GM18861 (cell line): ENCODE results near the gene C1QTNF6.

Experiments
- ATAC-seq: cut with Tn5 transposase; IDR thresholded peaks from one replicate; pipeline ENCODE4 v1.9.1; 2021; ENCODE audit not compliant: unreplicated experiment

The C1QTNF6 gene

DNA sequence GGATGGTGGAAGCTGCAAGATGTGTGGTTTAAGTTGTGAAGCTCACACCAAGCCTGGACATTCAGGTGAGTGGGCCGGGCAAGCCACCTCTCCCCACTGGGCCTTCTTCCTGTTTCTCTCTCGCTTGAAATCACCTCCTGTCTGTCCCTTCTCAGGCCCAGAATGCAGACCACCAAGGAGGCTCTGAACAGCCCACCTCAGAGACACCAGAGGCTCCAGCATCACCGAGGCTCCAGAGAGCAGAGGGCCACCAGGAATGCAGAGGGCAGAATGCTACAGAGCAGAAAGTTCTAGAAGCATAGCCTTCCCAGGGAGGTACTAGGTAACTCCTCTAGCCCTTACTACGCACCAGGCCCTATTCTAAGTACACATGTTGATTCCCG, 23.6 kb downstream of the C1QTNF6 start:
- no peak for ATAC-seq

DNA sequence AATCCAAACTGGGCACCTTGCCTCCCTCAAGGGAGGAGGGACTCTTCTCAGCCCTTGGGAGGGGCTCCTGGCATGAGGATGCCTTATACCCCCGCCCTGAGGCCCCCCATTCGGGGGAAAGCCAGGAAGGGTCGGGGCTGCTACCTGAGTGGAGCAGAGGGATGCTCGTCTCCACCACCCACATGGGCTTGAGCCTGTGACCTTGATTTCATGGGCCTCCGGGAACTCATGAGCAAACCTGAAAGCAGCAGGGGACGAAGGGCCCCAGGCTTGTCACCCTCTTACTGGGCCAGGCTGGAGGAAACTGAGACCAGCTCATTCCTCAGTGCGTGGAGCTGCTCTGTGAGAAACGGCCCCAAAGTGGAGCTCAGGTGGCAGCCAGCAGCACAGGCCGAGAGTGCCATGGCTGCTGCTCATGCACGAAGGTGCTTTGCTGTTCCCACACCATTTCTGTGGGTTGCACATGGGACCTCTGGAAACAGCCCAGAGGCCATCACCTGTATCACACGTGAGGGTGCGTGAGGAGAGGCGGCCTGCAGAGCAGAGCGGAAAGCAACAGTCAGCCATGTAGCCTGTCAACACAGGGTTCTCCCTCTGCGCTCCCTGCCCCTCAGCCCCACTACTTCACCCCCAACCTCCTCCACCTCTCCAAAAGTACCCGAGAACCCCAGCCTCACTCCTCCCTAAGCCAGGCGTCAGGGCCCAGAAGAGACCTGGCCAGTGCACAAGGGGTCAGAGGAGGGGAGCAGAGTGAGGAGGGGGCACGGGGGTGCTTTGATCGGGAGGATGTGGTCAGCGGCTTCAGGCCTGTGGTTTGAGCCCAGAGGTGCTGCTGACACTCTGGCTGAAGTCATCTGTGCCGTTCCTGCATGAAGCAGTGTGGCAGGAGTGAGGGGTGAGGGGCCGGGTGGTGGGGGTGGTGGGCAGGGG, 24.2 kb downstream of the C1QTNF6 start:
- ATAC-seq, result no peak

DNA sequence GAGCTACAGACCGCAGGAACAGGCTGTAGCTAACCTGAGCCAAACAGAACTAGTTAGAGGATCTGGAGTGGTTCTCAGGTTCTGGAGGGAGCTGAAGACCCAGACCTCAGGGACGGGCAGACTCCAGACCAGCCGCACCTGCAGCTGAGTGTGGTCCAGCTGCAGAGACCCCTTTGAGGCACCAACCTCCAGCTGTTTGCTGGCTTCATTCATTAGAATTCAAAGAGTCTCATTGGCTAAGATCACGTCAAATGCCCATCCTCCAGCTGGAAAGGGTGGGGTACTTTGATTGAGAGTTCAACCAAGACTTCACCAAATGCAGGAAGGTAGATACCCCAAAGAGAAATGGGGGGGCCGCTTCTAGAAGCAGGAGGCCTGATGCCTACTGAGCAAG, 25.0 kb downstream of the C1QTNF6 start:
- ATAC-seq, result no peak

DNA sequence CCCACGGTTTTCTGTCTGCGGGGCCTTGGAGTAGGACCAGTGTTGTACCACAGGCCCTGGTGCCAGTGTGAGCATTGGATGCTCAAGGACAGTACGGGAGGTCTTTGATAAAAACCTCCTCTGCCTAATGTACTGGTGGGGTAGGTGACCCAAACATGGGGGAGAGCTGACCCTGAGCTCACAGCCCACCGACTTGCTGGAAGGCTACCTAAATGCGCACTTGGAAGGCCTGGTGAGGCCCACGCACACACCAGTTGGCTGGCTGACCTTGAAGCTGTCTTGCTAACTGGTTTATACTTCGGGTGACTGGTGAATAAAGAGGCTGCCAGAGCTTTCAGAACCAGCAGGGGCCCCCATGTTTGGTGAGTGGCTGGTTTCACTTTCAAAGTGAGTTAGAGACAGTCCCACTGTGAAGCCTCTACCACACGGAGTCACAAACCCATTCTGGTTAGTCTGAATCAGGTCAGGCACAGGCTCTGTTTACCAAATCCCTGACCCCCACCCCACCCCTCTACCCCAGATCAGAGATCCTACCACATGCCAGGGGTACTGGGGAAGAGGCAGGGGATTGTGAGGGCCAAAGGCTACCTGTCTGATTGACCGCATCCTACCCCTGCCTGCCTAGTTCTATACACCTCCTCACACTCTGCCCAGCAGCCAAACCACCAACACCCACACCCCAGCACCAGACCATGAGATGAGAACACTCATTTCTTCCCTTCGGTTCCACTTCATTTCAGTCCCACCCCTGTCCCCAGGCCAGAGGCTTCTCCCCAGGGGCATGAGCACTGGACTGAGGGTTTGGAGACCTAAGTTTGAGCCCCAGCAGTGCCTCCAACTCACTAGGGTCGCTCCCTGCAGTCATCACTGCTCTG, 25.6 kb downstream of the C1QTNF6 start:
- ATAC-seq, result peak; percentile 31

DNA sequence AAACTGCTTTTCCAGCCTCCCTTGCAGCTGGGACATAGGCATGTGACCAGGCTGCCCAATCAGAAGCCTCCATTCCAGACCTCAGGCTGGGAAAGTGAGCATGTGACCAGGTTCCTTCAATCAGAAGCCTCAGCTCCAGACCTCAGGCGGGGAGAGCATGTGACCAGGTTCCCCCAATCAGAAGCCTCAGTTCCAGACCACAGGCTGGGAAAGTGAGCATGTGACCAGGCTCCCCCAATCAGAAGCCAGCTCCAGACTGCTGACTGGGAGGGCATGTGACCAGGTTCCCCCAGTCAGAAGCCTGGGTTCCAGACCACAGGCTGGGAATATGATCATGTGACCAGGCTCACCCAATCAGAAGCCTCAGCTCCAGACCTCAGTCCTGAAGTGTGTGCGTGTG, 26.6 kb downstream of the C1QTNF6 start:
- no peak for ATAC-seq

DNA sequence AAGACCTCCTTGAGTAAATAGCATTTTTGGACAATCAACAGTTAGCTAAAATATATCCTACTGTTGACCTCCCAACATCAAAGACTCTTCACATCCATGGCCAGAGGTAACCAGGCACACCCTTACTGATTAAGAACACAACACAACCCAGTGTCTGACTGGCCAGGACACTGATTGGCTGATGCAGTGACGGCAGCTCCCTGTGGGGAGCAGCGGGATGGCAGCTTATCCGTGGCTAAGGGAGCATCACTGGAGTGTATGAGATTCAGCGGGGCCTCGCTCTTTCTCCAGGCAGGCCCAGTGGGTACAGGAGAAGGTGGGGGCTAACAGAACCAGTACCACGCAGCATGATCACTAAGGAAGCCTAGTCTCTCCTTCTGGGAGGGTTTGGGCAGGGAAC, 28.0 kb downstream of the C1QTNF6 start:
- no peak for ATAC-seq

DNA sequence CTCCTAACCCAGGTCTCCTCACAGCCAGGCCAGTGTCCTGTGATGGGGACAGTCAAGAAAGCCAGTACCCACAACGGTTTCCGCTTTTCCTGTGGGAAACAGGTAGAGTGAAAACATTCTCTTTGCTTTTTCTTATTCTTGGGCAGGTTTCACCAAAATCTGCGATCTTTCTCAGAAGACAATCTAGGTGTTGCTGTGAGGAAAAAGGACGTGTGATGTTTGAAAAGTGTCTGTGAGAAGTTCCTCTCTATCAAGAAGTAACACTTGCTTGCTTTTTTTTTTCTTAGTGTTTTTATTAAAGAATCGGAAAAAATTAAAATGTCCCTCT, 29.1 kb downstream of the C1QTNF6 start:
- ATAC-seq, result no peak

DNA sequence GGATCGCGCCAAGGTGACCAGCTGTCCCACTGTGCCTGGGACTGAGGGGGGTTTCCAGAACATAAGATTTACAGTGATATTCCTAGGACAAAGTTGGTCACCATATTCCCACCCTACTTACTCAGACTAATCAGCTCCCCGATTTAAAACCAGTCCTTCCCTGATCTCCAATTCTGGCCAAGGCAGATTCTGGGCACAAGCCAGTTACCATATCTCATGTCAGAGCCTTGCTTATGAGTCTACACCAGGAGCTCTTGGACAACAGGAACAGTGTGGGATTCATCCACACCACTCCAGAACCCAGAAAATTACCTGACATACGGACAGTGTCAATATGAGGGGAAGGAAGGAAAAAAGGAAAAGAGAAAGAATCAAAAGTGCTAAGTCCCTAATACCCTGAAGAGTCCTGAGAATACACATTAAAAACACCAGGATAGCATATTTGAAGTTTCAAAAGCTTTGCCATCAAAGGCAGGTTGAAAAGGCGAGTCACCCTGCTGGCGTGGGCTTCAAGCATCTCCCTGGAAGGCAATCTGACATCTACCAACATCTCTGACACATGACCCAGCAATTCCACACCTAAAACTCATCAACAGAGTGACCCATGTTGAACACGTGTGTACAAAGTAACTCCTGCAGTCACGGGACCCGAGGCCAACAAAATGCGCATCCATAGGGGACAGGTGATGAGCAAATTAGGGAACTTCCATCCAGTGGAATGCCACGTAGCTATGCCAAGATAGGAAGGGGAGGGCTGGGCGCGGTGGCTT, 30.3 kb downstream of the C1QTNF6 start:
- ATAC-seq, result no peak

DNA sequence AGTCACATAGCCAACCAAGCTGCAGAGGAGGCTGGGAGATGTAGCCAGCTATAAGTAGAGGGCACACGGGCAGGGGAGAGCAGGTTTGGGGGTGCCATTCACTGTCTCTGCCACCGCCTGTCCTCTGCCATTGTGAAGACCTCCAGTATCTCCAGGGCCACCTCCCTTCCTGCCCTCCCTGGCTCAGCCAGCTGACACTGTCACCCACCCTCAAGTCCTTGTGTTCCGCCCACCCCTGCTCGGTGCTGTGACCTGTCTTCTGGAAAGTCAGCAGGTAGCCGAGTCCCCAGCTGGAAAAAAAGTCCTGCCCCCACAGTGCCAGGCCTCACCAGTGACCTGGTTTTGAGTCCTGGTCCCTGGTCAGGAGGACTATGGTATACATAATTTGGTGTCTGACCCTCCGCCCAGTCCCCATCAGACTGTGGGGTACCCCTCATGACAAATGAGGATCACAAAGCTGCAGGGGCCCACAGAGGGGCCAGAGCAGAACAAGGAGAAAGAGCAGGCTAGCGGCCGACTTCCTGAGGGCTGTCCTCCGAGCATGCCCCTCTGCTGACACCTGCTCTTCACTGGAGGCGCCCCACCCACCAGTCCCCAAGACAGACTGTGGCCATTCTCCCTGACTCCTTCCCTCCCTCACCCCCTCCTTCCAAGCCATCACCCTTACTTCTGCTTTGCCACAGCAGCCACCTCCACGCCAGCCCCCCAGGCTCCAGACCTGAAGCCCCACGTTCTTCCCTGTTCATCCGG, 31.2 kb downstream of the C1QTNF6 start:
- no peak for ATAC-seq

DNA sequence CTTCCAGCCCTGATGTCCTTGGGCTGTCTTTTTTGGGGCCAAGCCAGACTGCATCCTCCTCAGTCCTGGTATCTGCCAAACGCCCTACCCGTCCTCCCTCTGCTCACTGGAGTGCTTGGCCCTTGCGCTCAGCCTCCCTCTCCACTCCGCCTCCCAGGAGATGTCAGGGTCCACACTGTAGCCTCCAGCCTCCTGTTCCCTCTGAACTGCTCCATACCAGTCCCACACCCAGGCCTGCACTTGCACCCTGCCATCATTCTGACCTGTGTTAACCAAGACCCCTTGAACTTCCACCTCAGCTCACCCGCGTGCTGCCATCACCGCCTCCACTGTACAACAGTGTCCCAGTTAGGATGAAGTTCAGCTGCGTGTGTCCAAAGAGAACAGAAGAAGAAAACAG, 32.1 kb downstream of the C1QTNF6 start:
- no peak for ATAC-seq

DNA sequence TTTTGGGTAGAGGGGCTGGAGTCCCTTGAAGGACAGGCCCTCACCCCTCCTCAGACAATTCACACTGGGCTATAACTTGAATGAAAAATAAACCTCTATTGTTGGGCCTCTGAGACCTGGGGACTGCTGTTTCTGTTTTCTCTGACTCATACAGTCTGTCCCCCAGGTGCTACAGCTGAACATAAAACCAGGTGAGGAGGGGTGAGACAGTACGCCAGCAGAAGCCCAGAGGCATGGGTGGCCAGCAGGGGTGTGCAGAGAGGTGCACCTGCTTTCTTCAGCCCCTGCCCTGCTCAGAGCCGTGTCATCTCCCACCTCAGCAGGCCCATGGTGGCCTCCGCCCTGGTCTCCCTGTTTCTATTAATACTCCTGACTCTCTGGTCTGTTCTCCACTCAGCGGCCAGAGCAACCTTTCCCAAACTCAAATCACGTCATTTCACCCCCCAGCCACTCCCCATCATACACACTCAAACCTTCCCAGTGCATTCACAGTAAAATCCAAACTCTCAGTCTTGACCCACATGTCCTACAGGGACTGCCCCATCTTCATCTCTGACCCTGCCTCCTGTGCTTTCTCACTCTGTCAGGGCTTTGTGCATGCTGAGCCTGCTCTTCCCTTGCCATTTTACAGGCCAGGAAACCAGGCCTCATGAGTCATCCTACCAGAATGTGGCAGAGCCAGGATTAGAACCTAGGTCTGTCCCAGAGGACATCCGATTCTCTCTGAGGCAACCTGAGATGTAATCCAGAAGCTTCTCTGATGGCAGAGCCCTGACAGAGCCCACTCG, 32.9 kb downstream of the C1QTNF6 start:
- no peak for ATAC-seq

DNA sequence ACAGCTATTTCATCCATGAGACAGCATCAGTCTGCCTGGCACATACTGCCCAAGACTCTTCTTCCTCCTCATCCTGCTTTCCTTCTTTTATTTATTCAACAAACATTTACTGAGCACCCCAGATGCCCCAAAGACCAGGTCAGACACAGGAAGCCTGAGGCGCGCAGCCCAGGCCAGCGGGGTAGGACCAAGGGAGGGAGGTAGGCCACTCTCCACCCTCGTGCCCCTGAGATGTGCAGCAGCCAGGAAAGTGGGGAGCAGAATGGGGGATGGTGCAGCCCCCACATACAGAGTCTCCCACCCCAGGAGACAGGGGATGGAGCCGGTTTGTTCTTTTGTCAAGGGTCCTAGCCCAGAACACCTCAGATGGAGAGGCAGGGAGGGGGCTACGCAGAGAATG, 34.1 kb downstream of the C1QTNF6 start:
- no peak for ATAC-seq

DNA sequence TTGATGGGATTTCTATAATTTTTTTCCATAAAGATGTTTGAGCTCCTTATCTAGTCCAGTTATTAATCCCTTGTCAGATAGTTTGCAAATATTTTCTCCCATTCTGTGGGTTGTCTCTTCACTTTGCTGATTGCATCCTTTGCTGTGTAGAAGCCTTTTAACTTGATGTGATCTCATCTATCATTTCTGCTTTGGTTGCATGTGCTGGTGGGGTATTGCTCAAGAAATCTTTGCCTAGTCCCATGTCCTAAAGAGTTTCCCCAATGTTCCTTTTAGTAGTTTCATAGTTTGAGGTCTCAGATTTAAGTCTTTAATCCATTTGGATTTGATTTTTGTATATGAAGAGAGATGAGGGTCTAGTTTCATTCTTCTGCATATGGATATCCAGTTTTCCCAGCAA, 36.6 kb downstream of the C1QTNF6 start:
- no peak for ATAC-seq

DNA sequence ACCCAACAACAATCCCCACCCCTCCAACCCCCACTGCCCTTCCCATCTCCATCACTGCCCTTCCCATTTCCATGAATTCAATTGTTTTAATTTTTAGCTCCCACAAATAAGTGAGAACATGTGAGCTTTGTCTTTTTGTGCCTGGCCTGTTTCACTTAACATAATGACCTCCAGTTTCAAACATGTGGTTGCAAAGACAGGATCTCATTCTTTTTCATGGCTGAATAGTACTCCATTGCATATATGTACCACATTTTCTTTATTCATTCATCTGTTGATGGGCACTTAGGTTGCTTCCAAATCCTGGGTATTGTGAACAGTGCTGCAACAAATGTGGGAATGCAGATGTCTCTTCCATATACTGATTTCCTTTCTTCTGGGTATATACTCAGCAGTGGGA, 37.3 kb downstream of the C1QTNF6 start:
- ATAC-seq, result no peak

DNA sequence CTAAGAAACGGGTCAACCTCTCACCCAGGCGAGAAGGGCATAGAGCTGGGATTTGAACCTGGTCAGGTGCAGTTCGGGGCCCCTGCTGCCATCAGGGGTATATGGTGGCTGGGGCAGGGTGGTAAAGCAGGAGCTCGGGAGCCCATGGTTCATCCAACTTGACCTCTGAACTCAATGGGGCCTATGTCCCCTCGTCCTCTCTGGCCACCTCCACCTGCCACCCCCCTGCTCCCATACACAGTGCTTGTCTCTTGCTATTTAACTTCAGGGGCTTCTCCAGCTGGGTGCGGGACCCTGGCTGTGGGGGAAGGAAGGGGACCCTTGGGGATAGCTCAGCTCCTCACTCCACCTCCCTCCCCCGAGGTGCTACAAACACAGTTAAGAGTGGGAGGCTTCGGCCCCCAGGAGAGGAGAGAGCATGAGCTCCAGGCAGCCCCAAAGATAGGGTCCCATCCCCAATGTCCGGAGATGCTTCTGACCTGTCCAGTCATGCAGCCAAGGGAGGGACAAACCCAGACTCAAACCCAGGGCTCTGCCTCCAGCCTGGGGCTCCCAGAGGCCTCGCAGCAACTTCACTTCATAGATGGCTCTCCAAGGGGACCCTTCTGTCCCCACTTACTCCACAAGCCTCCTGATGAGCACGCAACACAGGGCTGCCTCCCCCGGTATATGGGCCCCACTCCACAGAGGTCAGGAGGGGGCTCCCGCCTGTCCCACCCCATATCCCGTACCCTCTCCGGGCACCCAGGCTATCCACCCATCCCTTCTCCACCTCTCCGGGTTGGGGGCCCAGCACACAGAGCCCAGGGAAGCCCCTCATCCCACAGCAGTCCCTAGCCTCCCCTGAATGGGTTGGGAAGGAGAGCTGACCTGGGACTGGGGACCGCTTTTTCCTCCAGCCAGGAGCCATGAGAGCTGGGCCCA, 39.0 kb downstream of the C1QTNF6 start:
- ATAC-seq, result no peak

DNA sequence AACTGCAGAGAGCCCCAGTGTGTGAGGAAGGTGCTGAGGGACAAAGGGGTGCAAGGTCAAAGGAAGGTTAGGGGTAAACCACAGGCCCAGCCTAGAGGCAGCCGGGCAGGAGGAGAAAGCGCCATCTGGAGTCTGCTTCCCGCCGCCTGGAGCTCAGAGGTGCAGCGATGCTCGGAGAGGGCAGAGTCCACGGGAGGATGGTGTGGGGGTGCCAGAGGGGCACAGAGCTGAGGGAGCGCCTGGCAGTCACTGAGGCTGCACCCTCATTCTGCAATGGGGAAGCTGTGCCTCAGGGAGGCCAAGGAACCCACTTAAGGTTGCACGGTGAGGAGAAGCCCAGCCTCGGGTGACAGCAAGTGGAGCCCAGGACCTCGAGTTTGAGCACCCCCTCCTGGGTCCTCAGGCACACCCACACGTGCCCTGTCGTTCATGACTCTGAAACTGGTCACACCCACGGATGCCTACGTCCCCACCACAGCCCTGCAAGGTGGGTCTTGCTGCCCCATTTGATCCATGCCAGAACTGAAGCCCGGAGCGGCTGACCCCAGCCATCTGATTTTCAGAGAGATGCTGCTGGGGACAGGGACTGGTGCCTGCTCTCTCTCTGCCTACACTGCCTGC, 39.9 kb downstream of the C1QTNF6 start:
- ATAC-seq, result no peak

DNA sequence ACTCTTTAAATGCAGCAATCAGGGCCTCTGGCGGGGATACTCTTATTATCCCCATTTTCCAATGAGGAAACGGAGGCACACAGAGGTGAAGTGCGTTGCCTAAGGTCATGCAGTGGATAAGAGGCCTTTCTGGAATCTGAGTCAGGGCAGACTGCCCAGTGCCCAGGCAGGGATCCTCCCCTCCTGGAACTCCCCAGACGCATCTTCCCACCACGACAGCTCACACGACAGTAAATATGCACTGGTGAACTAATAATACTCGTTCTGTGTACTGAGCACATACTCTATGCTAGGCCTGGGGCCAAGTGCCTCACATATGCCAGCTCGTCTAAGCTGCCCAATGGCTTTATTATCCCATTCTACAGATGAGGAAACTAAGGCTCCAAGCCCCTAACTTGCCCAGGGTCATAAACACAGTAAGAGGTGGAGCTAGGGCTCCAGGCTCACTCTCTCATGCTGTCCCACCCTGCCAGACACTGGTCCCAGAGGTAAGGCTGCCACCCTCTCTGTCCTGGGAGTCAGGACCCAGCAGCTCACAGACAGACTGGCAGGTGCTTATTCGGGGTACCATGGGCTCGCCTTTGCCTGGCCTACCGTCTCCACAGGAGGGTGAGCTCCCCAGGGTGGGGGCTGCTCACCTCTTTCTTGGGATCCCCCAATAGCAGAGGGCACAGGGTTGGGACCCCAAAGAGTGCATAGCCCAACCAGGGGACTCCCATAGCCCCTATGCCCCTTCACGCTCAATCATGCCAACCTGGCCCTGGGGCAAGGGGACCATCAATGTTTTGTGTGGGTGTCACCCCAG, 40.7 kb downstream of the C1QTNF6 start:
- no peak for ATAC-seq
